Endometrial microvascular endothelial cells (primary cell): ENCODE measurements around the gene TRA2A. TPM values are rescaled to one million over a fixed set of nuclear protein-coding genes. Genes with fewer than 3 reads are reported as not detected.

ENCODE experiments used
- total RNA-seq: library from RNA; depleted of rRNA; stranded (reverse); fragments of >200 nt; gene quantifications from one replicate; pipeline ENCODE4 v1.2.3, GENCODE V29; 2015; ENCODE audit errors: inconsistent ontology term

The TRA2A gene
- total RNA-seq, 1 donor from 2014 or later = 36.5 TPM

Other genes starting within 250 kb of the TRA2A start
- 77.7 TPM for gene MALSU1, start 232.6 kb downstream of the TRA2A start, total RNA-seq
- 232 TPM for gene IGF2BP3, start 61.5 kb downstream of the TRA2A start, total RNA-seq
- gene CCDC126, start 65.4 kb upstream of the TRA2A start, total RNA-seq = 6.0 TPM
- 2.9 TPM for gene FAM221A, start 148.2 kb upstream of the TRA2A start, total RNA-seq
- not detected for gene STK31, start 178.2 kb upstream of the TRA2A start, total RNA-seq